Stimulated activated CD4-positive, alpha-beta T cell treated with anti-CD3 and anti-CD28 coated beads, Interleukin-4, amount 100 ng/mL, for 4 hours (primary cell): ENCODE results near the gene MCIDAS.

Experiments
- DNase-seq, 2 experiments: peaks; one replicate each; pipeline ENCODE4 v3.0.0-alpha.2; 2020

The MCIDAS gene

DNA sequence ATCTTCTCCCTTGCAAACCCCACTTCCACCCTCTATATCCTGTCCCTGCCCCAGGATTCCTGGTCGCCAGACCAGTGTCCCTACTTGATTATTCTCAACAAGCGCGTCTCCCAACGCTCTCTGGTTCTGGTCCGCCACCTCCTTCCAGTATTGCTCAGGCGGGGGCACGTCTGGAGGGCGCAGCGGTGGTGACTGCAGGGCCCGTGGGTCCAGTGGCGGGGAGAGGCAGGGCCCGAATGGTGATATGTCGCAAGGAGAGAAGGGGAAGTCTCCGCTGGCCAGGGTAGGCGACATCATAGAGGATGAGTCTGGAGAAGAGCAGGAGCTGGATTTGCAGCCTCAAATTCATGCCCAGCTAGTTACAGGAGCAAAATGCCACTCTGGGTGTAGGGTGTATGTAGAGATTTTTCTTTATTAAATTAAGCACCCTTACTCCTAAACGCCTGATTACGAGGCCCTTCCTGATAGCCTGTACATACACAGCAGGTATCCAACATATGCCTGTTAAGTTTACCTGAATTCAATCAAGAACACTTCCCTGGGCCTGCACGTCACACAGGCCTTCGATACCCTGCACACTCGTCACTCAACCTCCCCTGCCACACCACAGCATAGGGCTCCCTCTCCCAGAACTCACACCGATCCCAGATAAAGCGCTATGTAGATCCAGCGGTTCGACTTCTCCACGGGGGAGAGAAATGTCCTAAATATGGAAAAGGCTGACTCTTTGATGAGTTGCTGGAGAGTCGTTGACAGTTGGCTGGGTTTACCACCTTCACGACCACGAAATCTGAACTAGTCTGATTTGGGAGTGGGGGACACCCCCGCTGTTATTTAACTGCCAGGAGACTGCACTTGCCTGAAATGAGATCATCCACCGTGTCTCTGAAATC lies 4.8 kb downstream of the MCIDAS start:
- no peak for DNase-seq

DNA sequence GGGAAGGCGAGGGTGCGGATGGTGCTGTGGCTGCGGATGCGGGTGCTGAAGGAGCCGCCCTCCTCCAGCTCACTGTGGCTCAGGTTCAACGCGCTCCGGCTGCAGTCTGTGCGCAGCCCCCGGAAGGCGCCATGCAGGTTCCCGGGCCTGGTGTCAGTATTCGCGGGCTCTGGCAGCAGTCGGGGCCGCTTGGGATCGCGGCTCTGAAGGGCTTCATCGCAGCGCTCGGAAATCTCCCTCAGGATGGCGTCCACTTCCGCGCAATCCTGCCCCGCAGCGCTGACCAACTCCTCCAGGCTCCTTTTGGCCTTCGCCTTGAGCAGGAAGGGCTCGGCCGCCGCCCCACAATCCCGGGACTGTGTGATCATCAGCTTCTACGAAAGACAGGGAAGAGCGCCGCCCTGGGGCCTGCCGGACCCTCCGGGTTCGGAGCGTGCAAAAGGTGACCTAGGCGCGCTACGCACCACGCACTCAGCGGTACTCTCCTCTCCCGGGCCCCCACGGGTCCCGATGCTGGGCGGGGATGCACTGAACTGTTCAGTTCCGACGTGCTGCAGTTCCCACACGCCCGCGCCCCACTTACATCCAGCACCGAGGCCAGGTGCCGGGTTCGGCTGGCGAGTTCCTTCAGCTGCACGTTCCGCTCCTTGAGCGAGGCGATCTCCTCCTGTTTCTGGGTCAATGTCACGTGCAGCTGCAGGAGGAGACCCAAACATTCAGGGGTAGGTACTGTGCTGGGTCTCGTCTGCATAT lies 6.5 kb downstream of the MCIDAS start:
- no peak for DNase-seq

DNA sequence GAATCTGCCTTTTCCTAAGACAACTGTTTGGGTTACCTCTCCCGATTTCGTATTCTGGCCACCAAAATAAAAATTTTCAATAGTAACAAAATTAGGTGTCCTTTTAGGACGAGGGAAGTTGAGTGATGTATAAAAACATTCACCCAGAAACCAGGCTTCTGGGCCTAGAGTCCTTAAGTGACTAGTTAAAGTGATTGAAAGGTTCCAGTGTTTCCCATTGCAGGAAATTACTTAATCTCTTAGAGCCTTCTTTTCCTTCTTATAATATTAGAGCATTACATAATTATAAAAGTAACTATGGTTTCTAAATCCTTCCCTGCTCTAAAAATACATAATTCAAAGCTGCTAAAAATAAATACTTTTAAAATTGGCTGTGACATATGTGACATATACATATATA lies 7.3 kb downstream of the MCIDAS start:
- DNase-seq = no peak

DNA sequence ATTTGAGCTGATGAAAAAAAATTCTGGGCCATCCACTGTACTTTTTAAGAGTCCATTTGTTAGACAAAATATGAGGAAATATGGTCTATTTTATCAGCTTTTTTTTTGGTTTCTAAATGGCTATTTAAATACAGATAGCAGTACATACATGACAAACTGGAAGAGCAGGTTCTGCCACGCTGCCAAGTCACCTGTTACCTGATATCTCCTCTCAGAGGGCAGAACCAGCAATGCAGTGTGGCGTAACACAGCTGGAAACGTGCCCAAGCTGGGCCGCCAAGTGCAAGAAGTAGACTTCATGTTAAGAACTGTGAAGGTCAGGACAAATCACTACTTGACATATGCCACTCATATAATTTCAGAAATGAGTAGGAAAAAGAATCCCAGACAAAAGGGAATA lies 8.1 kb downstream of the MCIDAS start:
- DNase-seq = no peak

DNA sequence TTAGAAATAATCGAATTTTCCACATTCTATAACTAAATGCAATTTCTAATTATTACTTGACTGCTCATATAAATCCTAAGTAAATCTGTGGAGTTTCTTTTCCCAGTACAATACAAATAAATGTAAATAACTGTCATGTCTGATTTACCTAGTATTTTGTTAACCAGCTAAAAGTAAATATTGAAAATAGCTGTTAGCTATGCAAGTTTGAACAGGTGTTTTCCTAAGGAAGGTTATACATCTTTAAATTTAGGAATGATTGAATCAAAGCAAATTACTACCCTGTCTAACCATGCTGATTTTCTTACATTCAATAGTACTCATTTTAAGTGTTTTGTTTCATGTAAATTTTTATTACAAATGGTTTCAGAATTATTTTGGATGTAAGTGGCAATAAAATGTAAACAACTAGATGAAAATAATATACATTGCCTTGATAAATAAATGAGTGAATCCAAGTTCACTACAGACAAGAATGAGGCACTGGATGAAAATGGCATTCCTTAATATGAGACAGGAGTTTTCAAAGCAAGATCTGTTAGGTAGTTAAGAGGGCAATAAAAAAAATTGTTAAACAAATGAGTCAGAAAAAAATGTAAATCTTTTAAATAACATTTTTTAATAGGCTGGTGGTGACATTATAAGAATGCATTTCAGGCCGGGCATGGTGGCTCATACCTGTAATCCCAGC lies 15.8 kb downstream of the MCIDAS start:
- DNase-seq = no peak

DNA sequence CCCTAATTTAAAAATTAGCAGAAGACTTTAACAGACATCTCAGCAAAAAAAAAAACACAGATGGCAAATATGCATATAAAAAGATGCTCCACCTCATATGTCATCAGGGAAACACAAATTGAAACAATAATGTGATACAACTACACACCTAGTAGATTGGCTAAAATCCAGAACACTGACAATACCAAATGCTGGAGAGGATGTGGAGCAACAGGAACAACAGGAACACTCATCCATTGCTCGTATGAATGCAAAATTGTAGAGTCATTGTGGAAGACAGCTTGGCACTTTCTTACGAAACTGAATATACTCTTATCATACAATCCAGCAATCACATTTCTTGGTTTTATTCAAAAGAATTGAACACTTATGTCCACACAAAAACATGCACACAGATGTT lies 22.1 kb downstream of the MCIDAS start:
- DNase-seq = no peak

DNA sequence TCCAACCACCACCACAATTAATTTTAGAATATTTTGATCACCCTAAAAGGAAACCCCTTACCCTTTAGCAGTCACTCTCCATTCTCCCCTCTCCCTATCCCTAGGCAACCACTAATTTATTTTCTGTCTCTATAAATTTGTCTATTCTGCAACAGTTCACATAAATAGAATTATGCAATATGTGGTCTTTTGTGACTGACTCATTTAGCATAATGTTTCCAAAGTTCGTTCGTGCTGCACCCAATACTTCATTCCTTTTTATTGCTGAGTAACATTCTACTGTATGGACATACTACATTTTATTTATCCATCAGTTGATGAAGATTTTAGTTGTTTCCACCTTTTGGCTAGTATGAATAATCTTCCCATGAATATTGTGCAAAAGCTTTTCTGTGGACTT lies 36.0 kb downstream of the MCIDAS start:
- no peak for DNase-seq

DNA sequence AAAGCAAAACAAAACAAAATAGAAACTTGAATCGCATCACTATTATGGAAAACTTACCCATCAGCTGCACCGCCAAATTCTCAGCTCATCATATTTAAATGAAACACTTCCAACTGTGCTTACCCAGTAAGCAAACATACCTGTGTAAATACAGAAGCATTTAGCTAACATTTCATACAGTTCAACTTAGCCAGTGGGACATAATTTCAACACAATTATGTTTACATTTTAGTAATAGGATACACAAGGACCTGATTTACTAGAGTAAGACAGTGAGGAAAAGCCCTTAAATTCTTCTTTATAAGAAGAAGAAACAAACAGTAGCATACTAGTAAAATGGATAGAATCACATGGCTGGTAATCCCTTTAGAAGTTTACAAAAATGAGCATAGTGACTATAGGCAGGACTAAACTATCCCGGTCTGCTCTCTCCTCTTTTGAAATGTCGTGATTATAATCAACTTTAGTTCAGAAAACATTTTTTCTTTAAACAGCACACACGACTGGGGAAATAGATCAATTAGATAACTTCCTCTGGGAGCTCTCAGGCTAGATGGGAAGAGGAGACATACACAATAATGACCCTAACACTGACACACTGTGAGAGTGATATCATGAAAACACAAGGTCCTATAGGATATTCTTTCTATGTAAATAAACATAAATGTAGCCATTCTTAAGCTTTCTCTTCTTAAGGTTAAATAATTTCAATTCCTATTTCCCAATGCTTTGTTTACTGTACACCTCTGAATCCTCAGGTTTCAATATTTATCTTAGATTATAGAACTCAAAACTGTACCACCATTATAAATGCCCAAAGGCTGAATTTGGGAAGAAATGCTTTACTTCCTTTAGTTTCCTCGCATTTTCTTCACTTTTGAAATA lies 38.2 kb downstream of the MCIDAS start:
- DNase-seq = no peak

DNA sequence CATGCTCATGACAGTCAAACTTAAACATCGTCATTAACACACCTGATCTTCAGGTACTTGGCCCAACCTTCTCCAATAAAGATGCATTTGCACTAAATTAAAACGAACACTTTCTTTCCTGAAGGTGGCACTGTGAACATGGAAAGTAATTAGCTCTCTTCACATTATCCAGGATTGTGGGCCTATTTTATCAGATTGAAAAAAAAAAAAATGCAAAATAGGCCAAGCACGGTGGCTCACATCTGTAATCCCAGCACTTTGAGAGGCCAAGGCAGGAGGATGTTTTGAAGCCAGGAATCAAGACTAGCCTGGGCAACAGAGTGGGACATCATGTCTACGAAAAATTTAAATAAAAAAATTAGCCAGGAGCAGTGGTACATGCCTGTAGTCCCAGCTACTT lies 39.7 kb downstream of the MCIDAS start:
- DNase-seq = no peak

DNA sequence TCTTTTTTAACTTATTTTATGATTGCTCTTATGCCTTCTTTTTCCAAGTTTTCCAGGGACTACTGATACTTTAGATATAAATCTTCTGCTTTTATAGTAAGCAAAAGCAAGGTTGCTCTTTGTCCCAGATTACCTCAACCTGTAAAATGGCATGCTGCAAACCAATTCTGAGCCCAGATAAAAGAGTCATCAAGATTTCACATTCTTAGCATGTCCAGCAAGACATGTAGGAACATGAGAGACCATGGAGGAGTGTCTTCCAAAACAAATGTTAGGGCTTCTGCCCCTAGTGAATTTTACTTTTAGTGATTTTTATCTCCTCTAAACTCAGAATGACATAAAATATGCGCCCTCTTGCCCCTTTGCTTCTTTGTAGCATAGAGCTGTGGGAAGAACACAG lies 47.1 kb downstream of the MCIDAS start:
- DNase-seq = no peak

DNA sequence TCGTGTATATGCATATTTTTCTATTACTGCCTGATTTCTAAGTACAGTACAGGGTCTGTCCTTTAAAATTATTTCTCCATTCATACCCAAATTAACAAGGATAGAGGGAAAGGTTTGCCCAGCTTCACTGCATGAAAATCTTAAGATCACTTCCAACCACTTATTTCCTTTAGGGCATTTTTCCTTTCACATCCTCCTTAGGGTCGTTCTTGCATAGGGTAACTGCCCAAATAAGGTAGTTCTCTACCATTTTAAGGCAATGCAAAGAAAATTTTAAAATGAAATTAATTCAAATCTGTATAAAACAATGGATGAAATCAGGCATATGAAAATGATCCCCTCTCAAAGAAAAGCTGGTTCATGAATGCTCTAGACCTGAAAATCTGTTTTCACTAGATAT lies 50.0 kb downstream of the MCIDAS start:
- DNase-seq = no peak

DNA sequence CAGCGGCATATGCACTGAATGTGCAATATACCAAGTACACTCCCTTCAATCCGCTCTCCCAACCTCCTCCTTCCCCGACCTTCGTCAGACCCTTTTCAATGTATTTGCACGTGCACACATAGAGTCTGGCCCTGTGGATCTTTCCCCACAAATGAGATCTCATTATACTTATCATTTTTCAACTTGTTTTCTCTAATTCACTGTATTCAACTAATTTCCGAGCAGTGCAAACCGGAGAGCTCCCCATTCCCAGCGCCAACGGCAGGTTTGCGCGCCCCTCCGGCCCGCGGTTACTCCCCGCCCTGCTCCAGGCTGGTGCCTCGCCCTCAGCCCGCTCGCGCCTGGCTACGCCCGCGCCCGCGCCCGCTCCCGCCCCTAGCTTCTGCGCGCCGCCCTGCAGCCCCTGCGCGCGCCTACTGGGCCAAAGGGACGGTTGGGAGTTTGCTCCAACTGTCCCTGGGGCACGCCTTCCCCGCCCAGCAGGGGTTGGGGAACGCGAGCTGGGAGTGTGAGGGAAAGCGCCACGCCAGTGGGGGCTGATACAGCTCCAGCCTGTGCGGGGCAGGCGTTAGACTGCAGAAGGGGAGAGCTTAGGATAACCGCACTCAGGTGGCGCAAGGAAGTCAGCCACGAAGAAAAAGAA lies 50.8 kb downstream of the MCIDAS start:
- no peak for DNase-seq

DNA sequence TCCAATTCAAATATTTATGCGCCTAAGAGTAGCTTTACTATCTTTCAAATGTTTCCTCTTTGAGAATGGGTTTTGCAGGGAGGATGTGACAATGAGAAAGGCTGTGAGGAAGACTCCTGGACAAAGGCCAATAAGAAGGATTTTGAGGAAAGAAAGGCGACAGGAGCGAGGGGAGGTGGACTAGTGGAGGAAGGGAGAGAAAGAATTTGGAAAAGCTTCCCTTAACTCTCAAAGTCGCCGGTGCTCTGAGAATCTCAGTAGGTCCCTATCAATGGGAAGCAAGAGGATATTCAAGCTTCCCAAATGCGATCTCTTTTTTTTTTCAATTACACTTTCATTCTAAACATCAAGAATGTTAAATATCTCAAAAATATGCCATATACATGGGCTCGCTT lies 51.3 kb downstream of the MCIDAS start:
- no peak for DNase-seq

DNA sequence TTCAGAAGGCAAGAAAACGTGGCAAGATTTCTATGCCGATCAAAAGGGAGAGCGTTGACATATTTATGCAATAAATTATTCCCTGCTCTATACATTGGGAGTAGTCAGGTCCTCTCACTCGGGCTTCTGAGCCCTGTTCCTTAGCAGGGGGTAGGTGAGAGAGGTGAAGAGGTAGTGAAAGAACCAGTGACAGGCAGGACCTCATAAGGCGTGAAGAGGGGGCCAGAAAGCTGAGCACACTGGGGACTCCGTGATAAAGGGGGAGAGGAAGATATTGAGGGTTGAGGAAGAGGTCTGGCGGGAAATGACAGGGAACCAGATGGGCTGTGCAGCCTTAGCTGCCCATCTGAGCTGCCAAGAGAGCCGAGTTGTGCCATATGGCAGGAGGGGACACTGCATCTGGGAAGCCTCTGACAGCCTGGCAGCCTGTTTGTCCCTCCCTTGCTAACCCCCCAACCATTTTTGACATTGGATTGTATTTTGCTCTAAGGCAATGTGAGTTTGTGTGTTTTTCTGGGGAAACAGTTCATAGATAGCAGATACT lies 53.4 kb downstream of the MCIDAS start:
- DNase-seq = no peak

DNA sequence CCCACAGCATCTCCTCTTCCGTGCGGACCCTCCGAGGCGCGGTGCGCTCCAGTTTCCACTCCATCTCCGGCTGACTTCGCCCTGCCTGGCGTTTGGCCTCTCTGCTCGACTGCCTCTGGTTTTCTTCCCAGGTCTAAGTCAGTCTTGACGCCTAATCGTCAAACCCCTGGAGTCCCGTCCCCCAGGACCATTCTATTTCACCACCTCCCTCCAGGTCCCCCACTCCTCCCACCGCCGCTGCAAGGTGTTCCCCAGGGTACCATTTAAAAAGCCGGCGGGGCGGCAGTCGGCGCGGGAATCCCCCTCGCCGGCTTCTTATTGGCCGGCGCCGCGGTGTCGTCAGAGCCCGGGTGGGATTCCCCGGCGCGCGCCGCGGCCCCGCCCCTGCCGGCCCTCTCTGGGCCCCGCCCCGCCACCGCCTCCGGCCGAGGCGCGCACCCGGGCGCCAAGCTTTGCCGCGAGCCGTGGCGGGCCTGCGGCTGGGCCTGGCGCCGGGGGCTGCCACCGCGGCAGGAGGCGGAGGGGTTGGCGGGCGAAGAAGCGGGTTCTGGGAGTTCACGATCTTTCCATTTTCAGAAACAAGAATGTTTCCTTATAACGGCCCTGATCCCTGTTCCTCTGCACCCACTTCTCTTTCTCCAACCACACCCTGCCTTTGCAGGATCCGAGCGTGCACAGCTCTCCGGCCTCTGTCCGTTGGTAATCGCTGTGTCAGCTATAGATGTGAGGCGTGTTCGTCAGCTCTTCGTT lies 54.0 kb downstream of the MCIDAS start, which contains the start of gene CDC20B:
Gene CDC20B (minus strand): TSS at position 241 of the 750 bp plus-strand sequence. CDS start 177 bp downstream, at position 64.
- DNase-seq = peak; percentile 74 to 82

DNA sequence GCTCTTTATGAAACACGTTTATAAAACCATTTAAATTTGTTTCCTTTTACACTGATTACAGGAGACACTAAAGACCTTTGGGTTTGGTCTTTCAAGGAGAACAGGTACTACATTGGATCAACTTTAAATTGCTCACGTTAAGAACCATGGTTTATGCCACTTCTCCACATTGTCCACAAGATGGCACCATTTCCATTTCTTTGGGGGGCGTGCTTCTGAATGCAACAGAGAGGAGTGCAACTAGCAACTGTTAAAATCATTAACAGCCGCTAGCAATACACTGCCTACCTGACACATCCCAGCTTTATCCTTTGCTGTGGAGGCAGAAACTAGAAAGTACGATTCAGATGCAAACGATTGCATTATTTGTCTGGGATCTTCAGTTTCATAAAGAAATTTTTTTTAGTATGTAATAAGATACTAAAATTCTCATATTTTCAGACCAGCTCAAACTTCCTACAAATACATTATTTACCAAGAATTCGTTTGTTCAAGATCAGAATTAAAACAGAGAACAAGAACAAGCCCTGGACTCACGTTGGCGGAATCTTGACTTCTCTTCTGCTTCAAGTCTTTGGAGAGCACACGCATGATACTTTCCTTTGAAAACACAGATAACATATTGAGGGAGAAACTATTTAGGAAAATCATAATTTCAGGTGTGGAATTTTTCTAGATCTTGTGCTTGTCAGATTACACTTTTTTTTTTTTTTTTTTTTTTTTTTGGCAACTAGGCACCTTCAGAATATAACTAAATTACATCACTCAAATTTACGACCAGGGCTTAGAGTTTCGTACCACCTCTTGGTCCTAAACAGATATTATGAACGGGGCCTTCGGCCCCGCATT lies 54.8 kb downstream of the MCIDAS start:
- DNase-seq = peak in 1 of 2 experiments; percentile 60

DNA sequence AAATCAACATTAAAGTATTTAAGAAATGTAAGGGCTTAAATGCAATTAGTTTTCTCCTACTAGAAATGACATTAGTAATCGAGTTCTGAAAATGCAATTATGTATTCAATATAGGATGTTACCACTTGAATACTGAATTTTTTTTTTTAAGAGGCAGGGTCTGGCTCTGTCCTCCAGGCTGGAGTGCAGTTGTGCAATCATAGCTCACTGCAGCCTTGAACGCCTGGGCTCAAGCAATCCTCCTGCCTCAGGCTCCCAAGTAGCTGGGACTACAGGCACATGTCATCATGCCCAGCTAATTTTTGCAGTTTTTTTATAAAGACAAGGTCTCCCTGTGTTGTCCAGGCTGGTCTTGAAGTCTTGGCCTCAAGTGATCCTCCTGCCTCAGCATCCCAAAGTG lies 55.6 kb downstream of the MCIDAS start:
- DNase-seq = no peak
